Measurements from ENCODE around the gene PKIB. TPM values are rescaled to one million over a fixed set of nuclear protein-coding genes. Genes with fewer than 3 reads are reported as not detected.
"Not testable (repeated sequence)": the region's sequence is repeated elsewhere in the genome, so short reads cannot be mapped to it uniquely, and the experiment has no call there.

The PKIB gene
- total RNA-seq, 4 donors from 2014 or later, result 0.90 to 5.7 (median 2.0) TPM; not detected in 1

DNA sequence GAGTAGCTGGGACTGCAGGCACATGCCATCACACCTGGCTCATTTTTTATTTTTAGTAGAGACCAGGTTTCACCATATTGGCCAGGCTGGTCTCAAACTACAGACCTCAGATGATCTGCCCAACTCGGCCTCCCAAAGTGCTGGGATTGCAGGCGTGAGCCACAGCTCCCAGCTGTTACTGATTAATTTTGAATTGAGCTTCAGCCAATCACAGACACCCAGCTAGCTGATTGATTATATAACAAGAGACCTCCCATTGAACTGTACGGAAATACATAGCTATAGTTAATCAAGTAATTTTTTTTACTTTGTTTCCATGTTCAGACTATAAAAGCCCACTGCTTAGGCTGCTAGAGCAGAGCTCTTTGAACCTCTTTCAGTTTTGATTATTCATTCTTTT, 31.6 kb downstream of the PKIB start:
- Histone ChIP-seq H3K27me3 (no peaks in the 10 kb centered on the region), H3K36me3 (no peaks in the 10 kb centered on the region), H3K9me3 (no peaks in the 10 kb centered on the region), H3K4me1 (no peaks in the 10 kb centered on the region), H3K27ac (no peak overlapping the region), H3K4me3 (no peak overlapping the region)
- TF ChIP-seq POLR2A (IDR thresholded peaks at IDR 0.05), result no peak
- TF ChIP-seq EP300 (IDR thresholded peaks at IDR 0.05), result no peak
- TF ChIP-seq CTCF (IDR thresholded peaks at IDR 0.05), result no peak
- WGBS, 2 donors, result 62 to 84% methylated on average over 3 of the region's 3 CpGs
- no peak for DNase-seq (ENCODE audit: low spot score in 2 of 2)

- H3K27me3 ChIP-seq; H3K4me1 ChIP-seq; DNase-seq (ENCODE audit: low spot score in 2 of 2); H3K9me3 ChIP-seq; H3K36me3 ChIP-seq; H3K4me3 ChIP-seq; H3K27ac ChIP-seq: not testable (repeated sequence)
- 96% methylated on average over 1 of the region's 1 CpG for WGBS, 2 donors
These were observed 32.4 kb downstream of the PKIB start for GRCh38 chr6:122642604-122643003.

DNA sequence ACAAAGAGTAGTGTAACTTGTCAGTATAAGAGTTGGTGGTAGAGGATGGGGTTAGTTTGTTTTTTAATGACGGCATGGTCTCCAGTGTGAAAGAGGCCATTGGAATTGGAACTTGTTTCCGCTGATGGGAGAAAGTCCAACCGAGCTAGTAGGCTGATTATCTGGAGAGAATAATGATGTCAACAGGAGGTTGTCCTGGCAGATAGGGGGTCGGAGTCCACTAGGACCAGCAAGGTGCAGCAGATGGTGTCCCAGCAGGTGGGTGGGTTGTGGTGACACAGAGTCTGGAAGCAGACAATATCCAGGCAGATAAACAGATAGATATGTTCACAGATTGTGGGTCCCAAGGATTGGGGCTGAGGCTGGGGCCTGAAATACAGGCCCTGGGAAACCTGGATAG, 35.1 kb downstream of the PKIB start:
- Histone ChIP-seq H3K27ac (no peak overlapping the region), H3K27me3 (no peaks in the 10 kb centered on the region), H3K9me3 (no peaks in the 10 kb centered on the region), H3K4me1 (no peaks in the 10 kb centered on the region), H3K36me3 (no peaks in the 10 kb centered on the region), H3K4me3 (no peak overlapping the region)
- TF ChIP-seq CTCF (IDR thresholded peaks at IDR 0.05) (no peak), POLR2A (IDR thresholded peaks at IDR 0.05) (no peak), EP300 (IDR thresholded peaks at IDR 0.05) (no peak)
- no peak for DNase-seq (ENCODE audit: low spot score in 2 of 2)
- WGBS, 2 donors, result 83 to 89% methylated on average over 4 of the region's 4 CpGs

DNA sequence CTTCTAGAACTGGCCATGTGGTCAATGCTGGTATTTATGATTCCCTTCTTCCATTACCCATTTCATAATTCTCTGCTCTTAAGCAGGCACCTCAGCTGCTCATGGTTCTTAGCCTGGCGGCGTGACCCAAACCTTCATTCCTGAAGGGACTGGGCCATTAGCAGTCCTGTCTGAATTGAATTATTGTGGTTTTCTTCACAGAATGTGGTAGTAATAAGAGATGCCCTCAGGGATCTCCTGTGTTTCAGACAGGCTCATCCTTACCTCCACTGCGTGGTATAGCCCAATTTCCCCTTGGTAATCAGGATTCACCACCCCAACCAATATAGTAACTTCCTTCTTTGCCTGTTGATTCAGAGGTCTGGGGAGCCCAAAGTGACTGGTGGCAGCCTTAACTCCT, 37.6 kb downstream of the PKIB start:
- Histone ChIP-seq H3K9me3 (no peaks in the 10 kb centered on the region), H3K4me3 (no peak overlapping the region), H3K27ac (no peak overlapping the region), H3K4me1 (no peaks in the 10 kb centered on the region), H3K27me3 (no peaks in the 10 kb centered on the region), H3K36me3 (no peaks in the 10 kb centered on the region)
- 59 to 75% methylated on average over 3 of the region's 3 CpGs for WGBS, 2 donors
- no peak for DNase-seq (ENCODE audit: low spot score in 2 of 2)
- TF ChIP-seq CTCF (IDR thresholded peaks at IDR 0.05), result no peak
- no peak for TF ChIP-seq EP300 (IDR thresholded peaks at IDR 0.05)
- TF ChIP-seq POLR2A (IDR thresholded peaks at IDR 0.05), result no peak

DNA sequence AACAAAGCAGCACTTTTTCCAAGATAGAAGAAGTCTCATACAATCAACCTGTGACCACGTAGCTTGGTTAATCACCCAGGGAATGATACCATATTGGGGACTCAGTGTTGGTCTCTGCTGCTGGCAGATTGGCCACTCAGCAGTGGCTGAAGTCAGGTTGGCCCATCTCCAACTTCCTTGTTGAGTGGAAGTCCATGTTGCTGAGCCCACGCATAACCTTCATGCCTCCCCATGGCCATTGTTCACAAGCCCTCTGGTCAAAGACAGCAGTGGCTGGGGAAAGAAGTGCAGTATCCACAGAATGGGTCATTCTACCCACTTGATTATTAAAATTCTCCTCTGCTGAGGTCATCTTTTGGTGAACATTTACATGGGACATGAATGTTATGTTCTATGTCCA, 38.5 kb downstream of the PKIB start:
- no peak for DNase-seq (ENCODE audit: low spot score in 2 of 2)
- no peak for TF ChIP-seq EP300 (IDR thresholded peaks at IDR 0.05)
- no peak for TF ChIP-seq CTCF (IDR thresholded peaks at IDR 0.05)
- TF ChIP-seq POLR2A (IDR thresholded peaks at IDR 0.05), result no peak
- Histone ChIP-seq H3K27me3 (no peaks in the 10 kb centered on the region), H3K4me3 (no peak overlapping the region), H3K9me3 (no peaks in the 10 kb centered on the region), H3K4me1 (no peaks in the 10 kb centered on the region), H3K27ac (no peak overlapping the region), H3K36me3 (no peaks in the 10 kb centered on the region)
- 79 to 81% methylated on average over 2 of the region's 2 CpGs for WGBS, 2 donors

DNA sequence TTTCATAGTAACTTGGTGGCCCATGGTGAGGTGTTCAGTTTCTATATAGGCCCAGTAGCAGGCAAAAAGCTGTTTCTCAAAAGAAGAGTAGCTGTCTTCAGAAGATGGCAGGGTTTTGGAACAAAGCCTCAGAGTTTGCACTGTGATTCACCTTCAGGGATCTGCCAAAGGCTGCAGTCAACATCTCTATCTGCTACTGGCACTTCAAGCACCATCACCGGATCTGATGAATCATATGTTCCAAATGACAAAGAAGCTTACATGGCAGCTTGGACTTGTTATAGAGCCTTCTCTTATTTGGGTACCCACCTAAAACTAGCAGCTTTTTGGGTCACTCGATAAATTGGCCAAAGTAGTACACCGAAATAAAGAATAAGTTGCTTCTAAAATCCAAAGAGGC, 39.5 kb downstream of the PKIB start:
- H3K27me3 ChIP-seq, result no peaks in the 10 kb centered on the region
- 87 to 94% methylated on average over 3 of the region's 3 CpGs for WGBS, 2 donors
- no peaks in the 10 kb centered on the region for H3K4me1 ChIP-seq
- no peak for TF ChIP-seq CTCF (IDR thresholded peaks at IDR 0.05)
- no peak for TF ChIP-seq POLR2A (IDR thresholded peaks at IDR 0.05)
- no peak for TF ChIP-seq EP300 (IDR thresholded peaks at IDR 0.05)
- no peaks in the 10 kb centered on the region for H3K36me3 ChIP-seq
- no peaks in the 10 kb centered on the region for H3K9me3 ChIP-seq
- no peak for DNase-seq (ENCODE audit: low spot score in 2 of 2)
- no peak overlapping the region for H3K27ac ChIP-seq
- H3K4me3 ChIP-seq, result no peak overlapping the region
